Lung (tissue), 12 donors: ENCODE measurements around the gene BLZF1. TPM values are rescaled to one million over a fixed set of nuclear protein-coding genes. Genes with fewer than 3 reads are reported as not detected.

Experiments
- ATAC-seq: fragments of 200-7000 bp; cut with Tn5 transposase; one replicate; pipeline ENCODE4 v1.9.1; 2020; ENCODE audit warnings: moderate number of reproducible peaks; ENCODE audit not compliant: insufficient read depth, low FRiP score
- DNase-seq, 3 donors: peaks; one replicate each; pipeline ENCODE4 v3.0.0-alpha.2; 2013 to 2017
- H3K27ac ChIP-seq, 2 donors: one replicate each; pipeline ENCODE4 v1.5.1; 2013; ENCODE audit warnings: mild to moderate bottlenecking in 2 of 2, moderate library complexity in 2 of 2, control low read depth in 1 of 2, inconsistent platforms in 1 of 2, low read depth in 1 of 2, low read length in 1 of 2
- H3K27me3 ChIP-seq, 3 donors: one replicate each; pipeline ENCODE4 v1.5.1; 2013; ENCODE audit warnings: low read length in 2 of 3; ENCODE audit not compliant: control insufficient read depth in 3 of 3, insufficient read depth in 3 of 3
- H3K36me3 ChIP-seq, 4 donors: one replicate each; pipeline ENCODE4 v1.5.1; 2013; ENCODE audit warnings: low read length in 4 of 4, mild to moderate bottlenecking in 1 of 4, moderate library complexity in 1 of 4; ENCODE audit not compliant: control insufficient read depth in 4 of 4, insufficient read depth in 4 of 4
- H3K4me1 ChIP-seq, 5 donors: one replicate each; pipeline ENCODE4 v1.5.1; 2013; ENCODE audit warnings: low read length in 5 of 5, mild to moderate bottlenecking in 2 of 5, moderate library complexity in 1 of 5; ENCODE audit not compliant: control insufficient read depth in 5 of 5, insufficient read depth in 5 of 5
- H3K4me3 ChIP-seq: one replicate; pipeline ENCODE4 v1.5.1; 2013; ENCODE audit warnings: mild to moderate bottlenecking, control low read depth, moderate library complexity
- H3K9ac ChIP-seq, 2 donors: one replicate each; pipeline ENCODE4 v1.5.1; 2013; ENCODE audit warnings: low read length in 2 of 2, control low read depth in 1 of 2; ENCODE audit not compliant: insufficient read depth in 1 of 2
- H3K9me3 ChIP-seq, 4 donors: one replicate each; pipeline ENCODE4 v1.5.1; 2013; ENCODE audit warnings: low read length in 3 of 4, mild to moderate bottlenecking in 1 of 4, moderate library complexity in 1 of 4; ENCODE audit not compliant: control insufficient read depth in 4 of 4, insufficient read depth in 3 of 4
- CTCF ChIP-seq: IDR thresholded peaks from 2 replicates; pipeline ENCODE4 v1.5.1; 2012; ENCODE audit warnings: mild to moderate bottlenecking; ENCODE audit errors: control extremely low read depth, extremely low read depth
- WGBS, 2 donors: extraction: QIAGEN DNeasy Blood & Tissue Kit; methylation state at CpG; one replicate each; pipeline ENCODE4 v1.1.7; 2013; 5-methylcytosine and 5-hydroxymethylcytosine counted together
- polyA plus RNA-seq, 2 donors: library from polyadenylated mRNA; stranded (reverse); fragments of 200-250 nt; gene quantifications; one replicate each; pipeline ENCODE4 v1.2.1, GENCODE V29; 2013
- total RNA-seq, 2 donors: library from RNA; depleted of rRNA in 1 of 2; stranded (reverse); fragments of >200 nt in 1 of 2; gene quantifications; one replicate each; pipeline ENCODE4 v1.2.1, GENCODE V29; 2014 to 2021
- donor health status: control.
- donor health status: control.
- donor health status: Bipolar disorder and iron deficiency.
- donor health status: healthy.
- donor health status: DM: yes; HTN: yes; CAD: no.

Gene BLZF1
- total and polyA plus RNA-seq, 4 donors, result 8.0 to 31.5 (median 16.5) TPM

GRCh38 chr1:169322138-169322537 lies 45.9 kb upstream of the BLZF1 start:
- no peak overlapping the region for H3K4me3 ChIP-seq
- no peak overlapping the region for H3K27ac ChIP-seq
- no peak overlapping the region for H3K9ac ChIP-seq
- no peaks in the 10 kb centered on the region for H3K27me3 ChIP-seq
- DNase-seq, result no peak
- H3K9me3 ChIP-seq, result no peaks in the 10 kb centered on the region
- ATAC-seq, result no peak
- TF ChIP-seq CTCF, result no peak
- H3K4me1 ChIP-seq, result no peaks in the 10 kb centered on the region
- peaks cover 0 to 2% (median 0%) of the 10 kb centered on the region in 4 donors for H3K36me3 ChIP-seq
- 95 to 99% methylated on average over 3 of the region's 3 CpGs for WGBS, 2 donors

GRCh38 chr1:169325117-169325516 lies 42.9 kb upstream of the BLZF1 start:
- WGBS, 2 donors, result 86 to 97% methylated on average over 1 of the region's 1 CpG
- no peak for TF ChIP-seq CTCF
- H3K4me3 ChIP-seq, result no peak overlapping the region
- no peaks in the 10 kb centered on the region for H3K4me1 ChIP-seq
- ATAC-seq (no peak), DNase-seq (no peak)
- H3K36me3 ChIP-seq, result no peaks in the 10 kb centered on the region
- H3K9me3 ChIP-seq, result no peaks in the 10 kb centered on the region
- no peaks in the 10 kb centered on the region for H3K27me3 ChIP-seq
- H3K27ac ChIP-seq, result no peak overlapping the region
- no peak overlapping the region for H3K9ac ChIP-seq

GRCh38 chr1:169326261-169326955 lies 41.6 kb upstream of the BLZF1 start:
- Histone ChIP-seq H3K36me3 (no peaks in the 10 kb centered on the region), H3K27ac (no peak overlapping the region), H3K9me3 (peaks cover 0 to 3% (median 0%) of the 10 kb centered on the region in 4 donors), H3K4me1 (no peaks in the 10 kb centered on the region), H3K4me3 (no peak overlapping the region), H3K27me3 (no peaks in the 10 kb centered on the region), H3K9ac (no peak overlapping the region)
- ATAC-seq (no peak), DNase-seq (no peak)
- no peak for TF ChIP-seq CTCF
- WGBS, 2 donors, result 32 to 68% methylated on average over 3 of the region's 3 CpGs

- H3K4me3 ChIP-seq, result no peak overlapping the region
- TF ChIP-seq CTCF, result no peak
- no peak for DNase-seq
- no peaks in the 10 kb centered on the region for H3K36me3 ChIP-seq
- H3K9me3 ChIP-seq, result peaks cover 0 to 3% (median 0%) of the 10 kb centered on the region in 4 donors
- H3K4me1 ChIP-seq, result no peaks in the 10 kb centered on the region
- no peak overlapping the region for H3K27ac ChIP-seq
- H3K27me3 ChIP-seq, result no peaks in the 10 kb centered on the region
- no peak overlapping the region for H3K9ac ChIP-seq
- no peak for ATAC-seq
These were observed 41.1 kb upstream of the BLZF1 start for GRCh38 chr1:169326956-169327268.
